MM.1S (cell line): ENCODE results near the gene MPST.

Experiments used
- EZH2phosphoT487 ChIP-seq: fragments of 300-600 bp; sonication (generic); IDR thresholded peaks from 2 replicates; pipeline ENCODE4 v1.6.1; 2018; ENCODE audit warnings: antibody characterized with exemption, low read length
- TF ChIP-seq, protein P1 (sequence below): fragments of 300-600 bp; sonication (generic); IDR thresholded peaks from 2 replicates; pipeline ENCODE4 v1.5.1; 2016; ENCODE audit warnings: antibody characterized with exemption, low read length, mixed read lengths

DNA sequence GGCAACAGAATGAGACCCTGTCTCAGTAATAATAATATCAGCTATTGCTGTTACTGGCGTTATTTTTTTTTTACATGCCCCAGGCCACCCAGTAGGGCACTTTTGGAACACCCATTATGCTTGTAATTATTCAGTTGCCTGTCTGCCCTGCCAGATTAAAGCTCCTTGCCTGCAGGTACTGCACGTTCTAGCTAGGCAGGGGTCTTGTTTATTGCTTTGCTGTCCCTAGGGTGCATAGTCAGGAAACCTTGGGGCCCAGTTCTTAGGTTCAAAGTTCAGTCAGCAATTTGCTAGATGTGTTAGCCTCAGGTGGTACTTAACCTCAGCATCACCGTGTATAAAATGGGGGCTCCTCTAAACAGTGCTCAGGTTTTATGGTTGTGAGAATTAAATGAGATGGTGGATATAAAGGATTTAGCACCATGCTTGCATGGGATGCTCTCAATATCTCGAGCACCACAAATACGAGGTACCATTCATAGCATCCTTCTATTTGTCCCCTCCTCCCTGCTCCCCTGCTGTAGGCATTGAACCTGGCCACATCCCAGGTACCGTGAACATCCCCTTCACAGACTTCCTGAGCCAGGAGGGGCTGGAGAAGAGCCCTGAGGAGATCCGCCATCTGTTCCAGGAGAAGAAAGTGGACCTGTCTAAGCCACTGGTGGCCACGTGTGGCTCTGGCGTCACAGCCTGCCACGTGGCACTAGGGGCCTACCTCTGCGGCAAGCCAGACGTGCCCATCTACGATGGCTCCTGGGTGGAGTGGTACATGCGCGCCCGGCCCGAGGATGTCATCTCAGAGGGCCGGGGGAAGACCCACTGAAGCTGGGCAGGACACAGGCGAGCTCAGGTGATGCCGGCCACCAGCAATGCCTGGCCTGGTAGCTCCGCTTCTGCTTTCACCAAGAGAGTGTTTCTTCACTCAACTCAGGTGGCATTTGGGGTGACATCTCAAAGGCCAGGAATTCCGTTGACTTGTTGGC lies 9.4 kb downstream of the MPST start:
- TF ChIP-seq, protein P1, sequence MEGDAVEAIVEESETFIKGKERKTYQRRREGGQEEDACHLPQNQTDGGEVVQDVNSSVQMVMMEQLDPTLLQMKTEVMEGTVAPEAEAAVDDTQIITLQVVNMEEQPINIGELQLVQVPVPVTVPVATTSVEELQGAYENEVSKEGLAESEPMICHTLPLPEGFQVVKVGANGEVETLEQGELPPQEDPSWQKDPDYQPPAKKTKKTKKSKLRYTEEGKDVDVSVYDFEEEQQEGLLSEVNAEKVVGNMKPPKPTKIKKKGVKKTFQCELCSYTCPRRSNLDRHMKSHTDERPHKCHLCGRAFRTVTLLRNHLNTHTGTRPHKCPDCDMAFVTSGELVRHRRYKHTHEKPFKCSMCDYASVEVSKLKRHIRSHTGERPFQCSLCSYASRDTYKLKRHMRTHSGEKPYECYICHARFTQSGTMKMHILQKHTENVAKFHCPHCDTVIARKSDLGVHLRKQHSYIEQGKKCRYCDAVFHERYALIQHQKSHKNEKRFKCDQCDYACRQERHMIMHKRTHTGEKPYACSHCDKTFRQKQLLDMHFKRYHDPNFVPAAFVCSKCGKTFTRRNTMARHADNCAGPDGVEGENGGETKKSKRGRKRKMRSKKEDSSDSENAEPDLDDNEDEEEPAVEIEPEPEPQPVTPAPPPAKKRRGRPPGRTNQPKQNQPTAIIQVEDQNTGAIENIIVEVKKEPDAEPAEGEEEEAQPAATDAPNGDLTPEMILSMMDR, result no peak
- no peak for TF ChIP-seq EZH2phosphoT487
